MM.1S (cell line): ENCODE results near the gene SRD5A2.

Source experiments
- DNase-seq: peaks from one replicate; pipeline ENCODE4 v3.0.0-alpha.2; 2015
- H2AFZ ChIP-seq: fragments of 300-600 bp; sonication (generic); 2 replicates; pipeline ENCODE4 v1.6.0; 2016; ENCODE audit warnings: antibody characterized with exemption, low read length
- H3F3A ChIP-seq: fragments of 300-600 bp; sonication (generic); 2 replicates; pipeline ENCODE4 v1.6.1; 2016; ENCODE audit warnings: mild to moderate bottlenecking, antibody characterized with exemption, low read length, moderate library complexity, mixed read lengths; ENCODE audit not compliant: insufficient read depth
- H3K27ac ChIP-seq: fragments of 300-600 bp; sonication (generic); 2 replicates; pipeline ENCODE4 v1.5.1; 2016; ENCODE audit warnings: mild to moderate bottlenecking, low read length
- H3K27me3 ChIP-seq: fragments of 300-600 bp; sonication (generic); replicated peaks from 2 replicates; pipeline ENCODE4 v1.6.0; 2016; ENCODE audit warnings: low read length; ENCODE audit not compliant: insufficient read depth
- H3K36me3 ChIP-seq: fragments of 300-600 bp; sonication (generic); replicated peaks from 2 replicates; pipeline ENCODE4 v1.6.1; 2016; ENCODE audit warnings: mild to moderate bottlenecking, low read length, mixed read lengths; ENCODE audit not compliant: insufficient read depth
- H3K4me1 ChIP-seq: fragments of 300-600 bp; sonication (generic); 2 replicates; pipeline ENCODE4 v1.6.1; 2016; ENCODE audit warnings: low read length, mixed read lengths
- H3K4me2 ChIP-seq: fragments of 300-600 bp; sonication (generic); 2 replicates; pipeline ENCODE4 v1.6.0; 2016; ENCODE audit warnings: low read depth, low read length
- H3K4me3 ChIP-seq: fragments of 300-600 bp; sonication (generic); 2 replicates; pipeline ENCODE4 v1.5.1; 2016; ENCODE audit warnings: low read length, mixed read lengths
- H3K79me2 ChIP-seq: fragments of 300-600 bp; sonication (generic); 2 replicates; pipeline ENCODE4 v1.6.1; 2016; ENCODE audit warnings: mixed run types, low read length, mixed read lengths
- H3K9ac ChIP-seq: fragments of 300-600 bp; sonication (generic); 2 replicates; pipeline ENCODE4 v1.6.1; 2016; ENCODE audit warnings: low read length, mixed read lengths
- H3K9me2 ChIP-seq: fragments of 300-600 bp; sonication (generic); replicated peaks from 2 replicates; pipeline ENCODE4 v1.6.1; 2016; ENCODE audit warnings: mild to moderate bottlenecking, low read length, mixed read lengths; ENCODE audit not compliant: insufficient read depth
- H3K9me3 ChIP-seq: fragments of 300-600 bp; sonication (generic); replicated peaks from 2 replicates; pipeline ENCODE4 v1.6.1; 2016; ENCODE audit warnings: mild to moderate bottlenecking, low read length, mixed read lengths; ENCODE audit not compliant: insufficient read depth
- H4K20me1 ChIP-seq: fragments of 300-600 bp; sonication (generic); 2 replicates; pipeline ENCODE4 v1.6.1; 2016; ENCODE audit warnings: mild to moderate bottlenecking, low read length, moderate library complexity, mixed read lengths; ENCODE audit not compliant: insufficient read depth
- CTCF ChIP-seq: fragments of 300-600 bp; sonication (generic); IDR thresholded peaks from 2 replicates; pipeline ENCODE4 v1.5.1; 2016; ENCODE audit warnings: antibody characterized with exemption, low read length, mixed read lengths
- EZH2 ChIP-seq: fragments of 300-600 bp; sonication (generic); optimal IDR thresholded peaks from 2 replicates; pipeline ENCODE3; 2017; ENCODE audit warnings: low read depth, mild to moderate bottlenecking, antibody characterized with exemption, low read length, mixed read lengths
- EZH2phosphoT487 ChIP-seq: fragments of 300-600 bp; sonication (generic); IDR thresholded peaks from 2 replicates; pipeline ENCODE4 v1.6.1; 2018; ENCODE audit warnings: antibody characterized with exemption, low read length

The SRD5A2 gene

GRCh38 chr2:31534636-31535035 is 46.1 kb downstream of the SRD5A2 start:
- TF ChIP-seq CTCF (no peak), EZH2 (no peak), EZH2phosphoT487 (no peak)
- no peaks in the 10 kb centered on the region for H3K79me2 ChIP-seq
- H3K4me1 ChIP-seq, result no peaks in the 10 kb centered on the region
- no peak for DNase-seq
- no peaks in the 10 kb centered on the region for H3F3A ChIP-seq
- no peaks in the 10 kb centered on the region for H4K20me1 ChIP-seq
- H3K4me3 ChIP-seq, result no peak overlapping the region
- no peaks in the 10 kb centered on the region for H3K27me3 ChIP-seq
- no peak overlapping the region for H3K4me2 ChIP-seq
- no peak overlapping the region for H2AFZ ChIP-seq
- no peaks in the 10 kb centered on the region for H3K36me3 ChIP-seq
- H3K9ac ChIP-seq, result no peak overlapping the region
- no peaks in the 10 kb centered on the region for H3K9me3 ChIP-seq
- H3K27ac ChIP-seq, result no peak overlapping the region
- no peaks in the 10 kb centered on the region for H3K9me2 ChIP-seq

- no peaks in the 10 kb centered on the region for H3K9me3 ChIP-seq
- H3K36me3 ChIP-seq, result no peaks in the 10 kb centered on the region
- no peak overlapping the region for H3K4me2 ChIP-seq
- no peaks in the 10 kb centered on the region for H3K79me2 ChIP-seq
- no peaks in the 10 kb centered on the region for H3K27me3 ChIP-seq
- no peaks in the 10 kb centered on the region for H3K9me2 ChIP-seq
- H3K4me3 ChIP-seq, result no peak overlapping the region
- no peak overlapping the region for H3K9ac ChIP-seq
- no peak for TF ChIP-seq EZH2phosphoT487
- no peaks in the 10 kb centered on the region for H3K4me1 ChIP-seq
- DNase-seq, result no peak
- no peaks in the 10 kb centered on the region for H4K20me1 ChIP-seq
- H3F3A ChIP-seq, result no peaks in the 10 kb centered on the region
- H3K27ac ChIP-seq, result no peak overlapping the region
- H2AFZ ChIP-seq, result no peak overlapping the region
These were observed 47.7 kb downstream of the SRD5A2 start for GRCh38 chr2:31533036-31533435.

- Histone ChIP-seq H3K9ac (no peak overlapping the region), H3K9me2 (no peaks in the 10 kb centered on the region), H3K27ac (no peak overlapping the region), H3K36me3 (no peaks in the 10 kb centered on the region), H3K9me3 (no peaks in the 10 kb centered on the region), H4K20me1 (no peaks in the 10 kb centered on the region), H3K79me2 (no peaks in the 10 kb centered on the region), H2AFZ (no peak overlapping the region), H3F3A (no peaks in the 10 kb centered on the region), H3K4me3 (no peak overlapping the region), H3K4me2 (no peak overlapping the region), H3K27me3 (no peaks in the 10 kb centered on the region), H3K4me1 (no peaks in the 10 kb centered on the region)
- TF ChIP-seq EZH2, result no peak
- no peak for TF ChIP-seq EZH2phosphoT487
- TF ChIP-seq CTCF, result no peak
- no peak for DNase-seq
These were observed 49.6 kb downstream of the SRD5A2 start for GRCh38 chr2:31531101-31531500.

GRCh38 chr2:31529256-31529655 is 51.5 kb downstream of the SRD5A2 start:
- no peaks in the 10 kb centered on the region for H4K20me1 ChIP-seq
- no peaks in the 10 kb centered on the region for H3F3A ChIP-seq
- H3K27me3 ChIP-seq, result no peaks in the 10 kb centered on the region
- H3K4me1 ChIP-seq, result no peaks in the 10 kb centered on the region
- TF ChIP-seq EZH2phosphoT487, result no peak
- no peak for TF ChIP-seq EZH2
- no peak for TF ChIP-seq CTCF
- no peak overlapping the region for H3K4me2 ChIP-seq
- no peak overlapping the region for H2AFZ ChIP-seq
- H3K9ac ChIP-seq, result no peak overlapping the region
- no peaks in the 10 kb centered on the region for H3K36me3 ChIP-seq
- no peak for DNase-seq
- H3K79me2 ChIP-seq, result no peaks in the 10 kb centered on the region
- no peaks in the 10 kb centered on the region for H3K9me2 ChIP-seq
- H3K4me3 ChIP-seq, result no peak overlapping the region
- H3K27ac ChIP-seq, result no peak overlapping the region
- H3K9me3 ChIP-seq, result no peaks in the 10 kb centered on the region
